IPS-11a (cell line): ENCODE results near the gene SMCO3.

Source experiments
- H3K4me3 ChIP-seq: one replicate; pipeline ENCODE4 v1.5.1; 2013; ENCODE audit warnings: low read depth, low read length, control low read depth

SMCO3 gene

GRCh38 chr12:14814014-14814413, at the start of gene SMCO3:
TSS of gene SMCO3 (minus strand) at chr12:14814182. CDS start at chr12:14806680, 7,502 bp downstream.
- no peak within 1 kb of the TSS for H3K4me3 ChIP-seq

GRCh38 chr12:14860490-14860889, 46.5 kb upstream of the SMCO3 start:
- H3K4me3 ChIP-seq = no peak overlapping the region

GRCh38 chr12:14858513-14858912, 44.5 kb upstream of the SMCO3 start:
- H3K4me3 ChIP-seq = no peak overlapping the region

GRCh38 chr12:14854586-14855183, 40.7 kb upstream of the SMCO3 start:
- no peak overlapping the region for H3K4me3 ChIP-seq

DNA sequence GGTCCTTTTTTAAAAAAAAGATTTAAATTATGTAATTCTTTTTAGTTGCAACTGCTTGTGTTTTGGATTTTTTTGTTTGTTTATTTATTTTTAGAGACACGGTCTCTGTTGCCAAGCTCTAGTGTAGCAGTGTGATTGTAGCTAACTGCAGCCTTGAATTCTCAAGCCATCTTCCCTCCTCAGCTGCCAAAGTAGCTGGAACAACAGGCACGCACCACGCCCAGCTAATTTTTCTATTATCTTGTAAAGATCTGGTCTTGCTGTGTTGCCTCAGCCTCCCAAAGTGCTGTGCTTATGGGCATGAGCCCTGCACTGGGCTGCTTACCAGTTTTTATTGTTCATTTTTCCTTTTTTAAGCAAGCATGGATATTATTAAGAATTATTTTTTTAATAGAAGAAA, 40.0 kb upstream of the SMCO3 start:
- no peak overlapping the region for H3K4me3 ChIP-seq

DNA sequence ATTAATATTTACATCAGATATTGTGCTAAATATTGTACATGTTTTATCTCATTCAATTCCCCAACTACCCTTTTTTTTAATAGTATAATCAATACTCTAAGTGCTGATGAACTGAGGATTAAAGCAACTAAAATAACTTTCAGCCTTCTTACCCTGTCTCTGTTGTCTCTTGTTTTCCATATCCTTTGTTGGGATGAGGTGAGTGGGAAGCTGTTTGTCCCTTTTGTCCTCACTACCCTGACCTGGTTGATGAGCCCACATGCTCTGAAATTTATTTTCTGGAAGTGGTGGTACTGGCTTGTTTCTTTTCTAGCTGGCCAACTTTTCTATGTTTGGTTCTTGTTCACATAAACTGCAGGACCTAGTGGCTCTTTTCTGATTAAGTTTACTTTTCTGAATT, 38.9 kb upstream of the SMCO3 start:
- no peak overlapping the region for H3K4me3 ChIP-seq

DNA sequence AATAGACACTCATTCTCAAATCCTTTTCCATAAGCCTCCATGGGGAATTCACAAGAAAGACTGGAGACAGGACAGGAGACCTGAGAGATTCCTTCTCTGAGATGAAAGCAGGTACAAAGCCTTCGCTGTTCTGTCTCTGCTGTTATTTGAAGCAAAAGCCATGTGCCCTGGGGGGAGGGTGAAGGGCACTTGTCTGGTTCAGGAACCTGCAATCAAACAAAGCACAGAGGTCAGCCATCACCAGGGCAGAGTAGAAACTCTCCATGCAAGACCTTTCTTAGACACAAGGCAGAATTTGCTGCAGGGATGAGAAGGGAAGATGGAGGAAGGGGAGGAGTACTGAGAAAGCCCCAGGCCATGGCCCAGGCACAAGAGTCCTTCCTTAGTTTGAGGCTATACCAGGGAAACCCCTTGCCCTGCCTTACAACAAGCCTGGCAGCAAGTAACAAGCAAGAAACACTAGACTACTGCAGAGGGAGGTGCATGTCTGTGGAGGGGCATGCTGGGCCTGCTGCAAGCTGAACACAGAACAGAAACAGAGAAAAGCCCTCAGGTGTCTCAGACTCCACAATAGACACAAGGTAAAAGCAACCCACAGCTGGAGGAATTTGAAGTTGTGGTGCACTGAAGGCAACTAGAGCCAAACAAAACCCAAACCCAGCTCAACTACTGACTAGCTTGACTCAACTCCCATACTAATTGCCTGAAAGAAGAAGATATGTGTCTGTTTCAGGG, 37.1 kb upstream of the SMCO3 start:
- no peak overlapping the region for H3K4me3 ChIP-seq

- H3K4me3 ChIP-seq = no peak overlapping the region
These were observed 35.7 kb upstream of the SMCO3 start for GRCh38 chr12:14849661-14850060.

- no peak overlapping the region for H3K4me3 ChIP-seq
These were observed 33.0 kb upstream of the SMCO3 start for GRCh38 chr12:14846876-14847580.

- no peak overlapping the region for H3K4me3 ChIP-seq
These were observed 32.1 kb upstream of the SMCO3 start for GRCh38 chr12:14846042-14846587.

DNA sequence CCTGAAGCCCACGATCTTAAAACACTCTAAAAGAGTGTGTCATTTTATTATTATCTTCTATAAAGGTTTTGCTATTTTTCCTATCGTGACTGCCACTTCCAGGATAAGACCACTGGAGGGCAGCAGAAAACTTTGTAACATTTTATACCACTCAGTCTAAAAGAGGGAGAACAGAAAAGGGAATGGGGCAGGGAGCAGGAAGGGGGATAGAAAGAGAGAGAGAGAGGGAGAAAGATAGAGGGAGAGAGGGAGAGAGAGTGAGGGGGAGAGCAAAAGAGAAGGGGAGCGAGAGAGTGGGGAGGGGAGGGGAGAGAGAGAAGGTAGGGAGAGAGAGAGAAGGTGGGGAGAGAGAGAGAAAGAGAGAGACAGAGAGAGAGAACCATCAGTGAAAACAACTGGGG, 31.4 kb upstream of the SMCO3 start:
- no peak overlapping the region for H3K4me3 ChIP-seq

DNA sequence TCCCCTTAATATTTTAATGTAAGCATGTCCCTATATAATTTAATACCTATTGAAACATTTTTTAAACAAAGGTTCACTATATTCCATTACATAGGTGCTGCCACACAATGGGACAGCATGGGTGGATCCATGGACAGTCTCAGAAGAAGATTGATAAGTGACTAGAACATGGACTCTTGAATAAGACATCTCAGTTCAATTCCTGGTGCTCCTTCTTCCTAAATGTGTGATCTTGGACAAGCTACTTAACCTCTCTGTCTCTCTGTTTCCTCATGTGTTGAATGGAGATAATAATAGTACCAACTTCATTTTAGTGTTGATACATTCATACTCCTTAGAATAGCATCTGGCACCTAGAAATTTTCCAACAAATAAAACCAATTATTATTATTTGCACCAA, 30.4 kb upstream of the SMCO3 start:
- H3K4me3 ChIP-seq = no peak overlapping the region

- H3K4me3 ChIP-seq = no peak within 1 kb of the TSS
These were observed 29.5 kb upstream of the SMCO3 start, which contains the start of gene ART4 for GRCh38 chr12:14843425-14843887. TSS of gene ART4 (minus strand) at chr12:14843526. CDS start at chr12:14843113, 413 bp downstream.

GRCh38 chr12:14842315-14842714, 28.3 kb upstream of the SMCO3 start:
- H3K4me3 ChIP-seq = no peak overlapping the region

- H3K4me3 ChIP-seq = no peak overlapping the region
These were observed 27.8 kb upstream of the SMCO3 start for GRCh38 chr12:14841761-14842160.

DNA sequence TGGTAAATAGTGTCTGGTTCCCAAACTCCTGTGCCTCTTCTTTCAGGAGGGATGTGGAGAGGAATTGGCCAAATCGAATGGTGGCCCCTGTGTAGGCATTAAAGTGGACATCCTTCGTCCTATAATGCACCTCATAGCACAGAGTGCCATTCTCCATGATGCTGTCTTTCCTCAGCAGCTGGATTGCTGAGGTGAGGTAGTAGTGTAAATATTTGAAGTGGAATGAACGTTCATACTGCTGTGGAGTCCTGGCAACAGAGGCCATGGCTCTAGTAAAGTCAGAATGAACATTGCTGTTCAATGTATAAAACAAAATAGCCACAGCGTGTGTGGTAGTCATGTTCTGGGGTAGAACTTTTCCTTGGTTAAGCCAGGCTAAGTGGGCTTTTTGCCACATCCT, 26.6 kb upstream of the SMCO3 start:
- H3K4me3 ChIP-seq = no peak overlapping the region

- H3K4me3 ChIP-seq = no peak overlapping the region
These were observed 25.3 kb upstream of the SMCO3 start for GRCh38 chr12:14839262-14839661.

- H3K4me3 ChIP-seq = no peak overlapping the region
These were observed 22.6 kb upstream of the SMCO3 start for GRCh38 chr12:14836336-14837210.

GRCh38 chr12:14834509-14834908, 20.5 kb upstream of the SMCO3 start:
- H3K4me3 ChIP-seq = no peak overlapping the region

- no peak overlapping the region for H3K4me3 ChIP-seq
These were observed 20.0 kb upstream of the SMCO3 start for GRCh38 chr12:14833952-14834351.

- H3K4me3 ChIP-seq = no peak overlapping the region
These were observed 19.4 kb upstream of the SMCO3 start for GRCh38 chr12:14833336-14833735.
